K562 treated with DMSO at 1 percent for 48 hours (cell line): ENCODE results near the gene SNX3. TPM values are rescaled to one million over a fixed set of nuclear protein-coding genes. Genes with fewer than 3 reads are reported as not detected.

Experiments
- total RNA-seq: library from RNA; unstranded; fragments of 300-600 nt; gene quantifications from 2 replicates; pipeline ENCODE4 v1.2.3, GENCODE V29; 2022; ENCODE audit warnings: low replicate concordance; ENCODE audit errors: extremely low read depth

The SNX3 gene
- not detected in 2 replicates for total RNA-seq

GRCh38 chr6:108260809-108261569, at the start of gene SNX3:
SNX3 (minus strand) TSS chr6:108261040; CDS start chr6:108260921, 119 bp downstream.

GRCh38 chr6:108294727-108295625, 34.1 kb upstream of the SNX3 start, which contains the start of gene AFG1L:
AFG1L (plus strand) TSS chr6:108295054; CDS start chr6:108295080, 26 bp downstream.

GRCh38 chr6:108165714-108166663, 94.9 kb downstream of the SNX3 start, which contains the start of gene NR2E1:
NR2E1 (plus strand) TSS chr6:108166022; CDS start chr6:108166766, 744 bp downstream.

Other genes starting within 250 kb of the SNX3 start
- not detected in 2 replicates for gene OSTM1, start 186.3 kb downstream of the SNX3 start, total RNA-seq
- not detected in 2 replicates for gene NR2E1, start 95.0 kb downstream of the SNX3 start, total RNA-seq
- gene AFG1L, start 34.0 kb upstream of the SNX3 start, total RNA-seq, result not detected in 2 replicates